A673 (cell line): ENCODE measurements around the gene WDR46. TPM values are rescaled to one million over a fixed set of nuclear protein-coding genes. Genes with fewer than 3 reads are reported as not detected.
A peak's percentile ranks its signal among the peaks of the same experiment; 100 is the strongest.

Experiments used
- Bru-seq: library from RNA; stranded (reverse); fragments of 400-500 nt; gene quantifications from one replicate; lab custom pipeline; 2021; lab: Mats Ljungman, UMichigan
- BruChase-seq, 2 experiments: library from RNA; stranded (reverse); fragments of 400-500 nt; gene quantifications; one replicate each; lab custom pipeline; 2021; lab: Mats Ljungman, UMichigan
- BruUV-seq: library from RNA; stranded (reverse); fragments of 400-500 nt; replicated peaks from 2 replicates; lab custom pipeline; 2021; lab: Mats Ljungman, UMichigan
- CTCF ChIA-PET: fragments of 300-600 bp; sonication (Branson Sonifier 250); formaldehyde crosslinking; loops from one replicate; lab custom pipeline; 2022; ENCODE audit warnings: antibody characterized with exemption; lab: Charles Lee
- POLR2A ChIA-PET: fragments of 300-600 bp; sonication (Branson Sonifier 250); formaldehyde crosslinking; loops from one replicate; lab custom pipeline; 2022; ENCODE audit warnings: antibody characterized with exemption; ENCODE audit not compliant: low non-redundant PET; lab: Charles Lee
- DNase-seq: peaks from one replicate; pipeline ENCODE4 v3.0.0-alpha.2; 2015; ENCODE audit warnings: low spot score
- H3K27ac ChIP-seq: fragments of 200-600 bp; sonication (generic); 2 replicates; pipeline ENCODE4 v1.5.1; 2016; ENCODE audit warnings: mixed run types, low read depth, mild to moderate bottlenecking, mixed read lengths, antibody characterized with exemption, low read length; ENCODE audit not compliant: poor library complexity, severe bottlenecking
- H3K27me3 ChIP-seq: fragments of 200-600 bp; sonication (generic); replicated peaks from 2 replicates; pipeline ENCODE4 v1.6.1; 2017; ENCODE audit warnings: mixed run types, low read depth, mild to moderate bottlenecking, mixed read lengths, antibody characterized with exemption, low read length; ENCODE audit not compliant: insufficient read depth, poor library complexity
- H3K36me3 ChIP-seq: fragments of 200-600 bp; sonication (generic); 2 replicates; pipeline ENCODE4 v1.6.1; 2016; ENCODE audit warnings: mixed run types, mild to moderate bottlenecking, mixed read lengths, antibody characterized with exemption, low read length; ENCODE audit not compliant: insufficient read depth, poor library complexity, severe bottlenecking
- H3K4me1 ChIP-seq: fragments of 200-600 bp; sonication (generic); 2 replicates; pipeline ENCODE4 v1.6.1; 2017; ENCODE audit warnings: mixed run types, mild to moderate bottlenecking, mixed read lengths, antibody characterized with exemption, low read length; ENCODE audit not compliant: insufficient read depth, poor library complexity, severe bottlenecking
- H3K4me3 ChIP-seq: fragments of 200-600 bp; sonication (generic); 2 replicates; pipeline ENCODE4 v1.5.1; 2016; ENCODE audit warnings: low read depth, mixed run types, mild to moderate bottlenecking, mixed read lengths, low read length; ENCODE audit not compliant: poor library complexity, severe bottlenecking
- H3K9me3 ChIP-seq: fragments of 200-600 bp; sonication (generic); 2 replicates; pipeline ENCODE4 v1.6.1; 2016; ENCODE audit warnings: mixed run types, low read depth, mild to moderate bottlenecking, mixed read lengths, antibody characterized with exemption, low read length; ENCODE audit not compliant: poor library complexity, severe bottlenecking
- CTCF ChIP-seq: fragments of 300-800, 200-600 bp; sonication (generic); conservative IDR thresholded peaks from 2 replicates; pipeline ENCODE4 v1.5.1; 2017; ENCODE audit warnings: low read depth, mild to moderate bottlenecking, antibody characterized with exemption, low read length, moderate library complexity, mixed read lengths
- EZH2 ChIP-seq: fragments of 200-600 bp; sonication (generic); IDR thresholded peaks from 2 replicates; pipeline ENCODE4 v1.6.1; 2017; ENCODE audit warnings: borderline replicate concordance, low read depth, mild to moderate bottlenecking, mixed read lengths, antibody characterized with exemption, low read length; ENCODE audit not compliant: poor library complexity, severe bottlenecking
- intact Hi-C: fragments of 100-400 bp; cut with micrococcal nuclease; formaldehyde crosslinking; loops from one replicate; pipeline ENCODE4 v1.10.0; 2022; ENCODE audit not compliant: unreplicated experiment
- long read RNA-seq: library from polyadenylated mRNA; stranded (forward); transcript quantifications from one replicate; pipeline ENCODE4 v2.0.0, GENCODE V29; 2022
- total RNA-seq: library from RNA; stranded (reverse); gene quantifications from 2 replicates; pipeline ENCODE4 v1.2.3, GENCODE V29; 2021

Gene WDR46
- 85.1 and 97.9 TPM in 2 replicates for total RNA-seq
- Bru-seq, nascent RNA: percentile 65 among the genes with signal in this experiment
- BruChase-seq, experiment 1, labeled RNA remaining after a 2-hour chase: percentile 71 among the genes with signal in this experiment
- percentile 84 among the genes with signal in this experiment for BruChase-seq, experiment 2, labeled RNA remaining after a 6-hour chase
- long read RNA-seq, transcript WDR46-231 (15 exons, 2,358 nt): major isoform, 158 of 197 reads
- long read RNA-seq, partial matches to known transcripts: 14 of 197 reads
- long read RNA-seq, other reads (novel, unspliced or antisense): 25 of 197 reads

- DNase-seq: peak; percentile 94
- Histone ChIP-seq H3K36me3 (peaks cover 34% of the 10 kb centered on the region), H3K4me3 (peak within 1 kb of the TSS; percentile 74), H3K9me3 (no peaks in the 10 kb centered on the region), H3K4me1 (peaks cover 16% of the 10 kb centered on the region), H3K27me3 (no peaks in the 10 kb centered on the region), H3K27ac (peak within 1 kb of the TSS; percentile 67)
- TF ChIP-seq CTCF: no peak
- TF ChIP-seq EZH2: no peak
- BruUV-seq: no TSS peak
- ChIA-PET CTCF (interaction anchor here (0.5 to 1.2 kb wide), 3 partner anchors 10 to 451 kb away, joined by 4 to 5 read pairs (median 5); partner anchors contain the start of genes B3GALT4, RGL2 and TAP2), POLR2A (interaction anchor here (1.1 kb wide), 1 partner anchor 18 kb away, joined by 3 read pairs; the partner anchor contains the start of genes RPS18 and VPS52)
- intact Hi-C loops: no loop called here
Observed at GRCh38 chr6:33288921-33289783, at the start of gene WDR46, which contains the start of gene PFDN6. Gene WDR46 (minus strand): TSS chr6:33289239. CDS start chr6:33289170, 69 bp downstream. Gene PFDN6 (plus strand): TSS chr6:33289601. CDS start chr6:33289857, 256 bp downstream.

GRCh38 chr6:33336495-33336894 is 47.5 kb upstream of the WDR46 start:
- POLR2A ChIA-PET: no interaction called here
- no TSS peak for BruUV-seq
- intact Hi-C loops: no loop called here
- Histone ChIP-seq H3K4me1 (no peaks in the 10 kb centered on the region), H3K36me3 (no peaks in the 10 kb centered on the region), H3K9me3 (no peaks in the 10 kb centered on the region), H3K27me3 (no peaks in the 10 kb centered on the region), H3K4me3 (no peak overlapping the region), H3K27ac (no peak overlapping the region)
- DNase-seq: no peak
- CTCF ChIA-PET: no interaction called here
- TF ChIP-seq CTCF (no peak), EZH2 (no peak)

- POLR2A ChIA-PET: no interaction called here
- CTCF ChIA-PET: no interaction called here
- TF ChIP-seq CTCF (no peak), EZH2 (no peak)
- no peaks in the 10 kb centered on the region for H3K4me1 ChIP-seq
- no peak for DNase-seq
- no peaks in the 10 kb centered on the region for H3K9me3 ChIP-seq
- intact Hi-C loops: no loop called here
- H3K27ac ChIP-seq: no peak overlapping the region
- H3K27me3 ChIP-seq: no peaks in the 10 kb centered on the region
- H3K36me3 ChIP-seq: no peaks in the 10 kb centered on the region
- no TSS peak for BruUV-seq
- no peak overlapping the region for H3K4me3 ChIP-seq
Observed at GRCh38 chr6:33335916-33336315, 46.9 kb upstream of the WDR46 start.
